Neutrophil (primary cell): ENCODE data around the gene SNX24.

Experiments
- H3K27ac ChIP-seq: fragments of 200-600 bp; sonication (generic); 2 replicates; pipeline ENCODE4 v1.5.1; 2016; ENCODE audit warnings: mild to moderate bottlenecking, moderate library complexity
- H3K27me3 ChIP-seq: fragments of 200-600 bp; sonication (generic); 2 replicates; pipeline ENCODE4 v1.6.0; 2016; ENCODE audit warnings: mild to moderate bottlenecking
- H3K36me3 ChIP-seq: fragments of 200-600 bp; sonication (generic); 2 replicates; pipeline ENCODE4 v1.5.1; 2017
- H3K4me1 ChIP-seq, 2 experiments: fragments of 200-600 bp in 1 of 2; sonication (generic) in 1 of 2; 1 replicate in 1 of 2; 2 replicates in 1 of 2; pipeline versions ENCODE4 v1.5.1 to v1.6.1; 2013 to 2016; ENCODE audit warnings: low read depth in 1 of 2, low read length in 1 of 2, mild to moderate bottlenecking in 1 of 2, moderate library complexity in 1 of 2; ENCODE audit not compliant: control insufficient read depth in 1 of 2, insufficient read depth in 1 of 2
- H3K4me3 ChIP-seq, 2 experiments: fragments of 200-600 bp in 1 of 2; sonication (generic) in 1 of 2; 1 replicate in 1 of 2; 2 replicates in 1 of 2; pipeline ENCODE4 v1.5.1; 2013 to 2016; ENCODE audit warnings: low read depth in 1 of 2, low read length in 1 of 2, mild to moderate bottlenecking in 1 of 2, moderate library complexity in 1 of 2
- H3K9me3 ChIP-seq: fragments of 200-600 bp; sonication (generic); 2 replicates; pipeline ENCODE4 v1.5.1; 2016
- CTCF ChIP-seq: fragments of 200-600 bp; sonication (generic); IDR thresholded peaks from 2 replicates; pipeline ENCODE4 v1.5.1; 2016; ENCODE audit warnings: antibody characterized with exemption

Gene SNX24

GRCh38 chr5:122941737-122942136 is 96.3 kb downstream of the SNX24 start:
- TF ChIP-seq CTCF = no peak
- Histone ChIP-seq H3K4me1 (no peaks in the 10 kb centered on the region), H3K27ac (no peak overlapping the region), H3K36me3 (no peaks in the 10 kb centered on the region), H3K9me3 (no peaks in the 10 kb centered on the region), H3K27me3 (no peaks in the 10 kb centered on the region), H3K4me3 (no peak overlapping the region)

DNA sequence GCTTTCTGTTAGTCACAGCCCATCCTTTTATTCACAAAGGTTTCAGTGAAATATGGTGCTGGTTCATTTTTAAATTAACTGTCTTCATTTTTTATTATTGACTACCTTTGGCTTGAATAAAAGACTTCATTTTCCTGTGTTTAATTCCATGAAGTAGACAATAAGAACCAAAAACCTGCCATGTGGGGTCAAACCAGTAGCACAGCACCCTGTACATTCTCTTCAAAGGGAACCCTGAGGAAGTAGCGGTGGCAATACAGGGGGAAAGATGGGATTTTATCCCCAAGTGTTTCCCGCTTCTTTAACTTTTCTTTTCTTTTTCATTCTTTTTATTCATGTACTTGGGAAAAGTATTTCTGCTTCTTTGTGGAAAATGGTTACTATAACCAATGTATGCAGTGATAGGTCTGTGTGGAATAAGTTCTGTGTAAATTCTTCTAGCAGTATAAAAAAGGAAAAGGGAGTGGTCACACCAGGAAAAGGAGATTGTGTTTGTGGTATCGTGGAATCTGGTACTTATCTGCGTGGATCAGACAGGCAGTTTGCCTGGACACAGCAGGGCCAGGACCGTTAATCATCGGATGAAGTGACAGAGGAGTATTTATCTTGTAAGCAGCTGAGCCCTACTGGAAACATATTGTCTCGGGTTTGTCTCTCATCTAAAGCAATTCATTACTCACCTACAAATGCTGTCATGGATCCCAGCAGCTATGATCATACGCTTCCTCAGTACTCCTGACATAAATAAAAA is 96.9 kb downstream of the SNX24 start:
- Histone ChIP-seq H3K36me3 (no peaks in the 10 kb centered on the region), H3K27me3 (no peaks in the 10 kb centered on the region), H3K4me3 (no peak overlapping the region), H3K4me1 (no peaks in the 10 kb centered on the region), H3K27ac (no peak overlapping the region), H3K9me3 (no peaks in the 10 kb centered on the region)
- TF ChIP-seq CTCF = no peak

DNA sequence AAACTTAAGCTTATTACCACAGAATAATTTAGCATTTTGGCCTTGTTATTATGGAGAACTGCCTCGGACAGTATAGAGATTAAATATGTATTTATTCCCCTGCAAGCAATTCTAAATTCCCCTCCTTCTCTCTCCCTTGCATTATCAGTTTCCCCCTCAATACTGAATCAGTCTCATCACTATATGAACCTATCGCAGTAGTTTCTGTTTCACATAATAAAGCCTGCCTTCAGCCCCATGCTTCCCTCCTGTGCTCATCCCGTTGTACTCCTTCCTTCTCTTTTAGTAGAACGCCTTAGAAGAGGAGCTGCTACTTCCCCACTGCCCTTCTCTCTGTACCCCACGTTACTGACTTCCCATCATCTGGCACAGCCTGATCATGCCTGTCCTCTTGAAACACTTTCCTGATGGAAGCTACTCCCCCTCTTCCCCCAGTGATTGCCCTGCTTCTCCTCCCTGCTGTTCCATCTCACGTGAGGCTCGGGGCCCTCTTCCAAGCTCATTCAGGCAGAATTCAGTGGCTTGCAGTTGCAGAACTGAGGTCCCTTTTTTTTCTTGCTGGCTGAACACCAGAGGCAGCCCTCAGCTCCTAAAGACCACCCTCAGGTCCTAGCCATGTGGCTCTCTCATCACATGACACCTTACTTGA is 97.8 kb downstream of the SNX24 start:
- no peaks in the 10 kb centered on the region for H3K27me3 ChIP-seq
- no peaks in the 10 kb centered on the region for H3K36me3 ChIP-seq
- H3K9me3 ChIP-seq = no peaks in the 10 kb centered on the region
- no peak overlapping the region for H3K4me3 ChIP-seq
- TF ChIP-seq CTCF = no peak
- no peaks in the 10 kb centered on the region for H3K4me1 ChIP-seq
- H3K27ac ChIP-seq = no peak overlapping the region

- no peaks in the 10 kb centered on the region for H3K27me3 ChIP-seq
- H3K9me3 ChIP-seq = no peaks in the 10 kb centered on the region
- H3K4me3 ChIP-seq = no peak overlapping the region
- no peaks in the 10 kb centered on the region for H3K36me3 ChIP-seq
- H3K4me1 ChIP-seq = no peaks in the 10 kb centered on the region
- no peak overlapping the region for H3K27ac ChIP-seq
- TF ChIP-seq CTCF = no peak
These were observed 98.6 kb downstream of the SNX24 start for GRCh38 chr5:122944051-122944450.

GRCh38 chr5:122947372-122947771 is 102.0 kb downstream of the SNX24 start:
- Histone ChIP-seq H3K9me3 (no peaks in the 10 kb centered on the region), H3K4me3 (no peak overlapping the region), H3K4me1 (no peaks in the 10 kb centered on the region), H3K36me3 (no peaks in the 10 kb centered on the region), H3K27me3 (no peaks in the 10 kb centered on the region), H3K27ac (no peak overlapping the region)
- TF ChIP-seq CTCF = no peak
